Astrocyte (in vitro differentiated cells and primary cell): Measurements from ENCODE around the gene TTC13.

ENCODE experiments used
- EZH2 ChIP-seq: IDR thresholded peaks from 2 replicates; pipeline ENCODE4 v1.6.1; 2012; ENCODE audit warnings: mild to moderate bottlenecking, low read length, inconsistent platforms; ENCODE audit not compliant: insufficient read depth
- TF ChIP-seq, protein P1 (sequence below): IDR thresholded peaks from 2 replicates; pipeline ENCODE4 v1.5.1; 2011; ENCODE audit warnings: low read depth, mild to moderate bottlenecking, inconsistent platforms, low read length, moderate library complexity; ENCODE audit not compliant: insufficient read depth

DNA sequence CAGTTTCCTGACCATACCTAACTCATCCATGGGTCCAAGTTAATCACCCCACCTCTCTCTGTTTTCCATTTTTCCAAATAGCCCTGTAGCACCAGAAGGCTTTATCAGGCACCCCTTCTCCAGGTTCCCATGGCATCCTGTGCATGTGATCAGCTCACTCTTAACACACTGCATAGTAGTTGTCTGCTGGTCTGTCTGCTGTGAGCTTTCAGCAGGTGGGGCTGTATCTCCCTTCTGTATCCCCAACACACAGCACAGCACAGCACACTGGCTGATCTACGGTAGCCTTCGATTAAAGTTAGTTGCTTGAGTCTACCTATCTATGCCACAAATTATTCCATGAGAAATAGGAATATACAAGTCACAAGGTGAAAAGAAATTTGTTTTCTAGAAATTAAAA lies 56.0 kb downstream of the TTC13 start:
- TF ChIP-seq, protein P1, sequence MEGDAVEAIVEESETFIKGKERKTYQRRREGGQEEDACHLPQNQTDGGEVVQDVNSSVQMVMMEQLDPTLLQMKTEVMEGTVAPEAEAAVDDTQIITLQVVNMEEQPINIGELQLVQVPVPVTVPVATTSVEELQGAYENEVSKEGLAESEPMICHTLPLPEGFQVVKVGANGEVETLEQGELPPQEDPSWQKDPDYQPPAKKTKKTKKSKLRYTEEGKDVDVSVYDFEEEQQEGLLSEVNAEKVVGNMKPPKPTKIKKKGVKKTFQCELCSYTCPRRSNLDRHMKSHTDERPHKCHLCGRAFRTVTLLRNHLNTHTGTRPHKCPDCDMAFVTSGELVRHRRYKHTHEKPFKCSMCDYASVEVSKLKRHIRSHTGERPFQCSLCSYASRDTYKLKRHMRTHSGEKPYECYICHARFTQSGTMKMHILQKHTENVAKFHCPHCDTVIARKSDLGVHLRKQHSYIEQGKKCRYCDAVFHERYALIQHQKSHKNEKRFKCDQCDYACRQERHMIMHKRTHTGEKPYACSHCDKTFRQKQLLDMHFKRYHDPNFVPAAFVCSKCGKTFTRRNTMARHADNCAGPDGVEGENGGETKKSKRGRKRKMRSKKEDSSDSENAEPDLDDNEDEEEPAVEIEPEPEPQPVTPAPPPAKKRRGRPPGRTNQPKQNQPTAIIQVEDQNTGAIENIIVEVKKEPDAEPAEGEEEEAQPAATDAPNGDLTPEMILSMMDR = no peak
- TF ChIP-seq EZH2 = no peak
